Activated T-cell treated with anti-CD3 and anti-CD28 coated beads for 1 hour (primary cell): ENCODE data around the gene TSPAN8.
"Not testable (repeated sequence)": the region's sequence is repeated elsewhere in the genome, so short reads cannot be mapped to it uniquely, and the experiment has no call there.

Source experiments
- DNase-seq: peaks from one replicate; pipeline ENCODE4 v3.0.0-alpha.2; 2020; ENCODE audit warnings: low read depth

The TSPAN8 gene

DNA sequence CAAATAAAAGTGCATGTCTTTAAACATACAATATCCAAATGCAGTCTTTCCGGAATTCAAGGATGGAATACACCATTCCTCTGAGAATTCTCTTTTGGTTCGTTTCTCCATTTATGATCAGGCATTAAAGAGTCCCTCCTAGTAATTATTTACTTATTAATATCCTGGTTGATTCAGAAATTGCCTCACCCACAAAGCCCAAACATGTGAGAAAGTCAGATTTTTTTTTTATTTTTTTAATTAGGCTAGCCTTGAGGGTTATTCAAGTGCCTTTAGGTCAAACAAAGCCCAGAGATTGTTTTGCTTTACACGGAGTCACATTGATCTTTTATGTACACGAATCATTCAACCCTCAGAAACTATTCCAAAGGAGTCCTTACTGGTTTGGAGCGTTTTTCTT lies 6.4 kb upstream of the TSPAN8 start:
- DNase-seq, result no peak

DNA sequence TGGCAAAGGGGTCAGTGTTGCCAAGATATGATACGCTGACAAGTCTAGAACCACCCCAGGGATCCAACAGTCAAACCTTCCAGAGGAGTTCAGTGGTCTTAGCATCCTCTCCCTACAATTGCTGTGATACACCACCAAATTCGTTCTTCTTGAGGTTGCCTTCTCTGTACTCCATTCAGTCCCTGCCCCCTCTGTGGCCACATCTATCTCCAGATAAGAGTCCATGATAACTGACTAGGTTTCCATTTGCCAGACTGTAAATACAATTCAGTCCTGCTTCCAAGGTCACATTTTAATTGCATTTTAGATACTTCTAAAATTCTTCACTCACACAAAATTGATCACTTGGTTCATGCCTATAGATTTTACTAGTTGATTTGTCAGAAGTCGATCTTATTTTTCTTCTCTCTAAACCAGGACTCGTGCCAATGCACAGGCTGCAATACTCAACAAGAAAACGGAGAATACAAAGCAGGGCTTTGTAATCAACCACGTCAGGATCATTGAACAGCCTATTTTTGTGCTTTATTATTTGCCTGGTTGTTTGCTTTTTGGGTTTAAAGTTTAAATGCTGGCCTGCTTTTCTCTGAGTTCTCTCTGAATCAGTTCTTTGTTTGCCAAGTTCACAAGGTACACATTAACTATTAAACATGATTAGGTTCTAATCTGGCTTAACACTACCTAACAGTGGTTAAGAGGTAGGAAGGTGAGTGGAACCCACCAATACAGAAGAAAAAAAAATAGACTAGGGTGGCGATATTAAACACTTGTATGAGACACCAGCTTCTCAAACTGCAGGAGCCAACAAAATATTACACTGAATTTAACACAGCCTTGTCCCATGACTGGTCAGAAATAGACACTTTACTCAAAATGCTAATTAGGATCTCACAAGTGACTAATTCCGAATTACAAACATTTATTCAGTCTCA lies 5.3 kb upstream of the TSPAN8 start:
- no peak for DNase-seq

DNA sequence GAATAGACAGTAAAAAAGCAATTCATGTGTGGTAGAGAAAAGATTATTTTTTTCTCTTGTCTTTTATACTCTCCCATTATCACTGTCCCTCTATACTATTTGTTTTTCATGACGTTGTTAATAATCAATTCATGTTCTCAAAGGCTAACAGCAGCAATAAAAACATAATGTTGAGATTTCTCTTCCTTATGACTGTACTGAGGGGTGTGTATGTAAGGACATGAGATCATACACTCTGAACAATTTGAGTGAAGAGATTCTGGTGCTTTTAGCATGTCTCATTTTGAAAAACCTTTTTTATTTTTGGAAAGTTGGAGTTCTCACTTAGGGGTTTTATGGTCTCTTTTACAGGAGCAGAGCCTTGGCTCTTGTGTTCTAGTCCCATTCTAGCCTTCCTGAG lies 3.8 kb upstream of the TSPAN8 start:
- no peak for DNase-seq

GRCh38 chr12:71160585-71160984 lies 2.8 kb upstream of the TSPAN8 start:
- no peak for DNase-seq

DNA sequence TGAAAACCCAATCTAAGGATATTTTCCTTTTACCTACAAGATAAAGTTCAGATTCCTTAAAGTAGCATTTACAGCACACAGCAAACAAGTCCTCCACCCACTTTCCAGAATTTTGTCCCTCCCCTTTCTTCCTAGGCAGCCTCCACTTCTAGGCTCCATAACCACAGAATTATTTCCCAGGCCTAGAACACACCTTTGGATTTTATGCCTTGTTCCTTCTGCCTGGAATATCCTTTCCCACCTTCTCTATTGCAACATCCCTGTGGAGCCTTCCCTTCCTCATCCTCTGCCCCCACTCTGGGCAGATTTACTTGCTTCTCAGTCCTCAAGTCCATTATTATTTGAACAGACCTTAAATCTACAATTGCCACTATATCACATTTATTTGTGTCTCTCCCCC lies 2.1 kb upstream of the TSPAN8 start:
- no peak for DNase-seq

GRCh38 chr12:71159264-71159663 lies 1.5 kb upstream of the TSPAN8 start:
- DNase-seq, result no peak

- no peak for DNase-seq
Observed at GRCh38 chr12:71158361-71158882, 623 bp upstream of the TSPAN8 start.

DNA sequence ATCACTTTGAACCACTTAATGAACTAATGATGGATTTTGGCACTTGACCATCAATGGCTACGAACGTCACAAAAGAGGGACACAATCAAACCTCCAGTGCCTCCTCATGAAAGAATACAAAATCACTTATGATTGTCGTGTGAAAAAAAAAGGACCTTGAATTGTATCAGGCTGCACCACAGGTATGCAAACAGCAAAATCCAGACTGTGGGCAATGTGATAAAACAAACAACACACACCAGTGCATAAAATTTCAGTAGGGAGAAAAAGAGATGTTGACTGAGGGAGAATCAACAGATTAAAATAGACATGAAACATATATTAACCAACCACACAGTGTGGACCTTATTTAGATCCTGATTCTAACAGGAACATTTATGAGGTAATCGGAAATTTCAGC lies 2.6 kb downstream of the TSPAN8 start:
- DNase-seq, result no peak

- DNase-seq, result no peak
Observed at GRCh38 chr12:71152851-71153250, 4.9 kb downstream of the TSPAN8 start.

GRCh38 chr12:71150041-71150440 lies 7.8 kb downstream of the TSPAN8 start:
- not testable (repeated sequence) for DNase-seq

DNA sequence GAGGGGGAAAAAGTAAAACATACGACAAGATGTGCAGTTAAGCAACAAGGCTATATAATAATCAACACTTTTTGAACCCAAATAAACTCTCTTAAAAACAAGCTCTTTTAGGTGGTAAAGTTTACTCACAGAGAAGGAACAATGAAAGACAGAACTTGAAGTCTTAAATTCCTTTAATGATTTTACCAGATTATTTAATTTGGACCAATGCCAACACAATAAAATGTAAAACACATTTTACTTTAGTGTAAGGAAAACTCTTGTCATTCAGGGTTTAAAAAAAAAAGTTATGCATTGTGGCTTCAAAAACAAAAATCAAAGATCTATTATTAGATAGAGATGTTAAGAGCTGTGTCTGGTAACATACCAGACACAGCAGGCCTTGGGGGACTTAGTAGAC lies 13.1 kb downstream of the TSPAN8 start:
- no peak for DNase-seq

GRCh38 chr12:71142956-71143355 lies 14.8 kb downstream of the TSPAN8 start:
- no peak for DNase-seq

DNA sequence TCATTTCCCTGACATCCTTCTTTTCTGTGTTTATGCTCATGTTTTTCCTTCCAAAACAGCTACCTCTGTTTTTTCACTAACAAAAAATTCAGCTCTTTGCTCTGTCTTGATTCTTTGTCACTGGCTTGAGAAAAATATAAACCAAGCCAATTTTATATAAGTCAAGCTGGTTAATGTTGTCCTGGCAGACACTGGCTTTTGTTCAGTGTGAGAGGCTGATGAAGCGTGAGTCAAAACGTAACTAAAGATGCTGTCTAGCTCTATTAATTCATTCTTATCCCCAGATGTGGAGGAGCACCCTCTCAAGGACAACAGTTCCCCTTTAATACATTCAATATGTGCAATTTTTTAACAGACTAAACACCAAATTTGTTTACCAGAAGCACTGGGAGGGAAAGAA lies 15.8 kb downstream of the TSPAN8 start:
- no peak for DNase-seq

- DNase-seq, result no peak
Observed at GRCh38 chr12:71141378-71141926, 16.3 kb downstream of the TSPAN8 start.

- no peak for DNase-seq
Observed at GRCh38 chr12:71139153-71139735, 18.6 kb downstream of the TSPAN8 start.

DNA sequence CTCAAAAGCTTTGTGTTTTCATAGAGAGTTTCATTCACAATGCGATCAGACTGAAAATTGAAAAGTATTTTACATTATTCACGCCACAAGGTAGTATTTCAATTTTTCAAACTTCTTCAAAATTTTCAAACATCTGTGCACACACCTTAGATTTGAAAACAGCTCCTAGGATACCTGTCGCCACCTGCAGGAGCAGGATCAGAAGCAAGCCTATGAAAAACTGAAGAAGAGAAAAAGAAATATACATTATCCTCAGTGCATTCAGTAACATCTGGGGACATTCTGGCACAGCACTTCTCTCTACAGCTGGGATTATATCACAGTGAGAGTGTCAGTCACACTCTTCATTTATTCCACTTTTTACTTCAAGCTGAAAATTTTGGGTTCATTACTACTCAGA lies 19.8 kb downstream of the TSPAN8 start:
- no peak for DNase-seq

DNA sequence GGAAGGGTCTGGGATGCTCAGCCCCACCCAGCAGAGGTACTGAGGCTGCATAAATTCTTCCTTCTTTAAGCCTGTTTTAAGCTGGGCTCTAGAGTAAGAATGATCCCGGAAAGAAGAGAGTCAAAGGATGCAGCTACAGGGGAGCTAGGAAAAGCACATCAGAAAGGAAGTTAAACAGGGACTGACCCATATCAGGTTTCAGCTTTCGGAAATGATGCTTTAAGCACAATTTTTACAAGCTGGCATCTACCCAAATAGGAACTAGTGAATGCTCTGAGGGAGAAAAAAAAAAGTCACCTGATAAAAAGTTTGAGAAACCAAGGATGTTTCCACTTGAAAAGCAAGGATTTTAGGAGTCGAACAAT lies 22.0 kb downstream of the TSPAN8 start:
- no peak for DNase-seq

DNA sequence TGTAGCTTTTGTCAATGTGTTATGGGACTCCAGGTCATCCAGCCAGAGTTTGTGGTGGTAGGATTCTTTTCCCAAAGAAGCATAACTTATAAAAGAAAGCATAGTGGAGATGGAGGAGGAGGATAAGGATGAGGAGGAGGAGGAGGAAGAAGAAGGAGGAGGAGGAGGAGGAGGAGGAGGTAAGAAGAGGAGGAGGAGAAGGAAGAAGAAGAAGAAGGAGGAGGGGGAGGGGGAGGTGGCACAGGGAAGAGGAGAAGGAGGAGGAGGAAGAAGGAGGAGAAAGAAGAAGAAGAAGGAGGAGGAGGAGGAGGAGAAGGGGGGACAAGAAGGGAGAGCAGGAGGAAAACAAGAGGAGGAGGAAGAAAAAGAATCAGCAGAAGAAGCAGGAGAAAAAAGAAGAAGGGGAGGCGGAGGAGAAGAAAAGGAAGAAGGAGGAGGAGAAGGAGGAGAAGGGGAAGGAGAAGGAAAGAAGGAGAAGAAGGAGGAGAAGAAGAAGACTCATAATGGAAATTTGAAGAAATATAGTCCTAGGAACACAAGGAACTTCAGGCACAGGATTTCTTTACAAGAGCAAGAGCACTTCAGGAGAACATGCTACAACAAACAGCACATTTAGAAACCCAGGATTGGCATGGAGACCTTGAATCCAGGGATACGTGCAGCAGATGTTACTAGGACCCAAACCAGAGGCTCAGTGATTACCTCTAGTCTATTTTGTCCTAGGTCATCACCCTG lies 22.6 kb downstream of the TSPAN8 start:
- no peak for DNase-seq

GRCh38 chr12:71134405-71134804 lies 23.4 kb downstream of the TSPAN8 start:
- DNase-seq, result no peak

DNA sequence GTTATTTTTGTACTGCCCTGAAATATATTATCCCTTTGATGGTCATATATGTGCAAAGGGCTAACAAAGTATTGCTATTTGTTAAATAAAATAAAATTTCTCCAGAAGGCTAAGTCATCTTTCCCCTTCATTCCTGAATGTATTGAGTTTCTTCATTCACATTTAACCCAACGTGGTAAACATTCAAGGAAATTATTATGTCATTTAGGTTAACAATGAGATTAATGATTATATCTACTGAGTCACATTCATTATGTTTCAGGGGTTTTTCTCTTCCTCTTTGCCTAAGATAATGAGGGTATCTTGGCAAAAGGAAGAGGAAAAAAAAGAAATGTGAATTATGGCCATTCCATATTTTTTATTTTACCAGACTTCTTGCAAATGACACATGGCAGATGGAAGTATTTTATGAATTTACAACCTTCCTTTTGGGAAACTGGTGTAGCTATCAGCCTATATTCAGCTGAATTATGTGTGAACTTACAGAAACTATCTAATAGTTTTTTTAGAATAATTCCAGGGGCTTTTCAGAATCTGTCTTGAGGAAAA lies 27.2 kb downstream of the TSPAN8 start:
- no peak for DNase-seq

GRCh38 chr12:71129364-71129763 lies 28.4 kb downstream of the TSPAN8 start:
- no peak for DNase-seq

DNA sequence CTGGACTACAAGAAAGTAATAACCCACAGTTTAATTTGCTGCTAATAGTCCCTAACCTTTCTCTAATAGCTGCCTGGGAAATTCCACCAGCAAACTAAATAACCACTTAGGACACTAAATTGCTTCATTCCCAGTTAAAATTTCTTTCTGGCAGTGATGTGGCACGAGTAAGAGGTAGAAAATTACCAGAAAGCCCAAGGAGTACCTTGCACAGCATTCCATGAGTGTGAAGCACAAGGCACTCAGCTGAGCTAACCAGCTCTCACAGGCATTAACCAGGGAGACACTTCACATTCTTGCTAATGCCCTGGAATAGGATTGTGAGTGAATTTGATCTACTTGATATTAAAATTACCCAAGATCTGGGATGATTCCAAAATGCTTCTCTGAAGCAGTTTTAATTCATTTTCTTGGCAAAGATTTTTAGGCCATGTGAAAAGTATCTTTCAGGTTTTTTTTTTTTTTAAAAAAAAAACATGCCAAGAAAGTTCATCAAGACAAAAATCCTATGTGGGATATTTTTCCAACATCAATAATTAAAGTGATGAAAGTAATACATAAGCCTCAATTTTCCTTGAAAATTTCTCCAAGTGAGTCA lies 29.5 kb downstream of the TSPAN8 start:
- DNase-seq, result no peak
